ENCODE results near the gene CUL4A.

GRCh38 chr13:113225515-113225914, 16.1 kb downstream of the CUL4A start:
- TF ChIP-seq CTCF (IDR thresholded peaks at IDR 0.05) (no peak), EP300 (IDR thresholded peaks at IDR 0.05) (no peak), POLR2A (IDR thresholded peaks at IDR 0.05) (no peak)
